Memory B cell (primary cell): ENCODE data around the gene TXNIP.

Experiments used
- ATAC-seq: fragments of 150-1000 bp; cut with Tn5 transposase; 2 replicates; pipeline ENCODE4 v1.10.0; 2021; ENCODE audit warnings: low read depth, mild to moderate bottlenecking, moderate library complexity
- DNase-seq, 2 donors: peaks; one replicate each; pipeline ENCODE4 v3.0.0; 2022; ENCODE audit warnings: low spot score in 2 of 2
- H3K27ac Mint-ChIP-seq: one replicate; pipeline ENCODE4 v1.8.0; 2022; ENCODE audit warnings: mild to moderate bottlenecking, moderate library complexity, mixed read lengths
- H3K27me3 Mint-ChIP-seq: one replicate; pipeline ENCODE4 v1.8.0; 2022; ENCODE audit warnings: mixed read lengths
- H3K36me3 Mint-ChIP-seq: one replicate; pipeline ENCODE4 v1.8.0; 2022; ENCODE audit warnings: mild to moderate bottlenecking, mixed read lengths
- H3K4me1 Mint-ChIP-seq: one replicate; pipeline ENCODE4 v1.8.0; 2022; ENCODE audit warnings: mixed read lengths
- H3K4me3 Mint-ChIP-seq: one replicate; pipeline ENCODE4 v1.8.0; 2022; ENCODE audit warnings: mild to moderate bottlenecking, moderate library complexity, mixed read lengths
- H3K9me3 Mint-ChIP-seq: one replicate; pipeline ENCODE4 v1.8.0; 2022; ENCODE audit warnings: mixed read lengths

TXNIP gene

GRCh38 chr1:146021050-146021445 lies 24.7 kb upstream of the TXNIP start:
- no peak overlapping the region for H3K4me3 Mint-ChIP-seq
- peaks cover 30% of the 10 kb centered on the region for H3K27me3 Mint-ChIP-seq
- peaks cover 13% of the 10 kb centered on the region for H3K4me1 Mint-ChIP-seq
- ATAC-seq: no peak
- no peaks in the 10 kb centered on the region for H3K9me3 Mint-ChIP-seq
- H3K36me3 Mint-ChIP-seq: no peaks in the 10 kb centered on the region
- DNase-seq: no peak
- H3K27ac Mint-ChIP-seq: no peak overlapping the region

- ATAC-seq (no peak), DNase-seq (no peak)
- Mint-ChIP-seq H3K4me3 (peak overlapping the region; percentile 43), H3K4me1 (peaks cover 13% of the 10 kb centered on the region), H3K9me3 (no peaks in the 10 kb centered on the region), H3K27ac (no peak overlapping the region), H3K27me3 (peaks cover 30% of the 10 kb centered on the region), H3K36me3 (no peaks in the 10 kb centered on the region)
Measured at GRCh38 chr1:146020058-146021049, 24.0 kb upstream of the TXNIP start.

- no peaks in the 10 kb centered on the region for H3K36me3 Mint-ChIP-seq
- no peak for DNase-seq
- peak; percentile 53 for ATAC-seq
- H3K4me1 Mint-ChIP-seq: peaks cover 13% of the 10 kb centered on the region
- H3K4me3 Mint-ChIP-seq: peak overlapping the region; percentile 43
- no peaks in the 10 kb centered on the region for H3K9me3 Mint-ChIP-seq
- peaks cover 28% of the 10 kb centered on the region for H3K27me3 Mint-ChIP-seq
- no peak overlapping the region for H3K27ac Mint-ChIP-seq
Measured at GRCh38 chr1:146019231-146020057, 23.1 kb upstream of the TXNIP start.

GRCh38 chr1:146016891-146017290 lies 20.5 kb upstream of the TXNIP start:
- ATAC-seq (no peak), DNase-seq (no peak)
- Mint-ChIP-seq H3K9me3 (no peaks in the 10 kb centered on the region), H3K4me3 (no peak overlapping the region), H3K27me3 (peaks cover 25% of the 10 kb centered on the region), H3K4me1 (peaks cover 17% of the 10 kb centered on the region), H3K36me3 (no peaks in the 10 kb centered on the region), H3K27ac (no peak overlapping the region)

DNA sequence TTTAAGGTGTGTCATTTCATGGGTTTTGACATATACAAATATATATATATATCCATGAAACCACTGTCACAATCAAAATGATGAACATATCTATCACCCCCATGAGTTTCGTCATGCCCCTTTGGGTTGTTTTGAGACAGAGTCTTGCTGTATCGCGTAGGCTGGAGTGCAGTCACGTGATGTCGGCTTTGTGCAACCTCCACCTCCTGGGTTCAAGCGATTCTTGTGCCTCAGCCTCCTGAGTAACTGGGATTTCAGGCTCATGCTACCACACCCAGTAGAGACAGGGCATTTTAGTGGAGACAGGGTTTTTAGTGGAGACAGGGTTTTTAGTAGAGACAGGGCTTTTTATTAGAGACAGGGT lies 17.2 kb upstream of the TXNIP start:
- ATAC-seq: no peak
- H3K4me1 Mint-ChIP-seq: peaks cover 4% of the 10 kb centered on the region
- no peak overlapping the region for H3K4me3 Mint-ChIP-seq
- peaks cover 5% of the 10 kb centered on the region for H3K27me3 Mint-ChIP-seq
- no peaks in the 10 kb centered on the region for H3K9me3 Mint-ChIP-seq
- no peak overlapping the region for H3K27ac Mint-ChIP-seq
- H3K36me3 Mint-ChIP-seq: no peaks in the 10 kb centered on the region
- no peak for DNase-seq

GRCh38 chr1:146012703-146013558 lies 16.6 kb upstream of the TXNIP start:
- Mint-ChIP-seq H3K36me3 (no peaks in the 10 kb centered on the region), H3K4me3 (no peak overlapping the region), H3K9me3 (no peaks in the 10 kb centered on the region), H3K27me3 (peaks cover 4% of the 10 kb centered on the region), H3K4me1 (peaks cover 4% of the 10 kb centered on the region), H3K27ac (no peak overlapping the region)
- ATAC-seq: peak; percentile 80
- DNase-seq: peak; percentile 47 to 61

GRCh38 chr1:146010126-146010738 lies 13.9 kb upstream of the TXNIP start:
- no peak for DNase-seq
- ATAC-seq: no peak
- H3K27ac Mint-ChIP-seq: no peak overlapping the region
- peaks cover 2% of the 10 kb centered on the region for H3K36me3 Mint-ChIP-seq
- H3K9me3 Mint-ChIP-seq: no peaks in the 10 kb centered on the region
- H3K4me1 Mint-ChIP-seq: peaks cover 20% of the 10 kb centered on the region
- no peaks in the 10 kb centered on the region for H3K27me3 Mint-ChIP-seq
- no peak overlapping the region for H3K4me3 Mint-ChIP-seq

- peaks cover 23% of the 10 kb centered on the region for H3K4me1 Mint-ChIP-seq
- H3K36me3 Mint-ChIP-seq: peaks cover 2% of the 10 kb centered on the region
- peak overlapping the region; percentile 94 for H3K27ac Mint-ChIP-seq
- H3K4me3 Mint-ChIP-seq: peak overlapping the region; percentile 75
- ATAC-seq: no peak
- no peaks in the 10 kb centered on the region for H3K27me3 Mint-ChIP-seq
- DNase-seq: no peak
- H3K9me3 Mint-ChIP-seq: no peaks in the 10 kb centered on the region
Measured at GRCh38 chr1:146007489-146008133, 11.2 kb upstream of the TXNIP start.

DNA sequence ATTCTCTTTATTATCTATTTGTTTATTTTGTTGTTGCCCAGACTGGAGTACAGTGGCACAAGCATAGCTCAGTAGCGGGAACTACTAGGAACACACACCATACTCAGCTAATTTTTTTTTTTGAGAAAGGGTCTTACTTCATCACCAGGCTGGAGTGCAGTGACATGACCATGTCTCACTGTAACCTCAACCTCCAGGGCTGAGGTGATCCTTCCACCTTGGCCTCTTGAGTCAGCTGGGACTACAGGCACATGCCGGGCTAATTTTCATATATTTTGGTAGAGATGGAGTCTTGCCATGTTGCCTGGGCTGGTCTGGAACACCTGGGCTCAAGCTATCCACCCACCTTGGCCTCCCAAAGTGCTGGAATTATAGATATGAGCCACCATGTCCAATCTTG lies 5.3 kb upstream of the TXNIP start:
- no peak overlapping the region for H3K4me3 Mint-ChIP-seq
- no peak for ATAC-seq

GRCh38 chr1:145999321-146000024 lies 3.1 kb upstream of the TXNIP start:
- Mint-ChIP-seq H3K4me3 (peak overlapping the region; percentile 55), H3K27ac (peak overlapping the region; percentile 98), H3K36me3 (peaks cover 17% of the 10 kb centered on the region), H3K9me3 (no peaks in the 10 kb centered on the region), H3K27me3 (no peaks in the 10 kb centered on the region), H3K4me1 (peaks cover 28% of the 10 kb centered on the region)
- ATAC-seq: peak; percentile 50
- peak in 1 of 2 donors; percentile 42 for DNase-seq

More for the DNA sequence above, 5.3 kb upstream of the TXNIP start:
- no peak for DNase-seq
- H3K9me3 Mint-ChIP-seq: no peaks in the 10 kb centered on the region
- peak overlapping the region; percentile 30 for H3K27ac Mint-ChIP-seq
- H3K4me1 Mint-ChIP-seq: peaks cover 39% of the 10 kb centered on the region
- peaks cover 2% of the 10 kb centered on the region for H3K36me3 Mint-ChIP-seq
- H3K27me3 Mint-ChIP-seq: no peaks in the 10 kb centered on the region

GRCh38 chr1:145997718-145998023 lies 1.3 kb upstream of the TXNIP start:
- DNase-seq: no peak
- H3K27me3 Mint-ChIP-seq: no peaks in the 10 kb centered on the region
- H3K9me3 Mint-ChIP-seq: no peaks in the 10 kb centered on the region
- H3K27ac Mint-ChIP-seq: peak overlapping the region; percentile 98
- peaks cover 32% of the 10 kb centered on the region for H3K4me1 Mint-ChIP-seq
- peaks cover 34% of the 10 kb centered on the region for H3K36me3 Mint-ChIP-seq
- peak overlapping the region; percentile 95 for H3K4me3 Mint-ChIP-seq
- ATAC-seq: no peak

- H3K27me3 Mint-ChIP-seq: no peaks in the 10 kb centered on the region
- H3K4me1 Mint-ChIP-seq: peaks cover 36% of the 10 kb centered on the region
- ATAC-seq (peak; percentile 39), DNase-seq (peak; percentile 27 to 37)
- H3K27ac Mint-ChIP-seq: peak overlapping the region; percentile 98
- peaks cover 38% of the 10 kb centered on the region for H3K36me3 Mint-ChIP-seq
- peak overlapping the region; percentile 95 for H3K4me3 Mint-ChIP-seq
- H3K9me3 Mint-ChIP-seq: no peaks in the 10 kb centered on the region
Measured at GRCh38 chr1:145997016-145997717, 788 bp upstream of the TXNIP start.
